SU-DHL-6 (cell line): ENCODE data around the gene PLXNC1.

Experiments
- H2AFZ ChIP-seq: fragments of 200-600 bp; sonication (generic); 2 replicates; pipeline ENCODE4 v1.6.1; 2014; ENCODE audit warnings: low read depth, mild to moderate bottlenecking, moderate library complexity, mixed read lengths, antibody characterized with exemption, low read length; ENCODE audit not compliant: severe bottlenecking
- H3F3A ChIP-seq: fragments of 200-600 bp; shearing (Covaris generic); 2 replicates; pipeline ENCODE4 v1.6.0; 2016; ENCODE audit warnings: antibody characterized with exemption, mild to moderate bottlenecking; ENCODE audit not compliant: insufficient read depth
- H3K27ac ChIP-seq: fragments of 200-600 bp; sonication (generic); 2 replicates; pipeline ENCODE4 v1.5.1; 2016; ENCODE audit warnings: low read depth, mild to moderate bottlenecking, low read length, moderate library complexity, mixed read lengths
- H3K27me3 ChIP-seq: fragments of 200-600 bp; sonication (generic), shearing (Covaris generic); 2 replicates; pipeline ENCODE4 v1.6.0; 2014; ENCODE audit warnings: mild to moderate bottlenecking, low read length
- H3K36me3 ChIP-seq: fragments of 200-600 bp; sonication (generic); 2 replicates; pipeline ENCODE4 v1.6.1; 2014; ENCODE audit warnings: mild to moderate bottlenecking, low read length, mixed read lengths
- H3K4me2 ChIP-seq: fragments of 300-600, 200-600 bp; shearing (Covaris generic), sonication (generic); 2 replicates; pipeline ENCODE4 v1.6.0; 2014; ENCODE audit warnings: low read length, low read depth, mild to moderate bottlenecking; ENCODE audit not compliant: poor library complexity, severe bottlenecking
- H3K4me3 ChIP-seq: fragments of 200-600 bp; sonication (generic); 2 replicates; pipeline ENCODE4 v1.5.1; 2014; ENCODE audit warnings: antibody characterized with exemption, low read length, mild to moderate bottlenecking, mixed read lengths; ENCODE audit not compliant: insufficient read depth, poor library complexity, severe bottlenecking
- H3K79me2 ChIP-seq: fragments of 200-600 bp; sonication (generic); 2 replicates; pipeline ENCODE4 v1.6.1; 2014; ENCODE audit warnings: mild to moderate bottlenecking, low read length, moderate library complexity; ENCODE audit not compliant: insufficient read depth
- H3K9ac ChIP-seq: fragments of 200-600 bp; sonication (generic); 2 replicates; pipeline ENCODE4 v1.7.0; 2014; ENCODE audit warnings: mild to moderate bottlenecking, low read length
- H3K9me2 ChIP-seq: fragments of 200-600 bp; sonication (generic); replicated peaks from 2 replicates; pipeline ENCODE4 v1.6.1; 2014; ENCODE audit warnings: low read length; ENCODE audit not compliant: insufficient read depth
- H3K9me3 ChIP-seq: fragments of 200-600 bp; sonication (generic); 2 replicates; pipeline ENCODE4 v1.6.1; 2014; ENCODE audit warnings: low read length, mixed read lengths; ENCODE audit not compliant: insufficient read depth
- H4K20me1 ChIP-seq: fragments of 200-600 bp; sonication (generic); 2 replicates; pipeline ENCODE4 v1.6.1; 2014; ENCODE audit warnings: low read depth, mild to moderate bottlenecking, antibody characterized with exemption, low read length, moderate library complexity, mixed read lengths
- EZH2phosphoT487 ChIP-seq: fragments of 200-600 bp; sonication (generic), shearing (Covaris generic); conservative IDR thresholded peaks from 2 replicates; pipeline ENCODE4 v1.6.1; 2018; ENCODE audit warnings: mild to moderate bottlenecking, antibody characterized with exemption, low read length, moderate library complexity, mixed read lengths
- TF ChIP-seq, protein P1 (sequence below): fragments of 200-600 bp; sonication (generic); IDR thresholded peaks from one replicate; pipeline ENCODE4 v1.5.1; 2017; ENCODE audit warnings: antibody characterized with exemption, mild to moderate bottlenecking, low read length, moderate library complexity; ENCODE audit not compliant: insufficient read depth, poor library complexity, severe bottlenecking

Gene PLXNC1

DNA sequence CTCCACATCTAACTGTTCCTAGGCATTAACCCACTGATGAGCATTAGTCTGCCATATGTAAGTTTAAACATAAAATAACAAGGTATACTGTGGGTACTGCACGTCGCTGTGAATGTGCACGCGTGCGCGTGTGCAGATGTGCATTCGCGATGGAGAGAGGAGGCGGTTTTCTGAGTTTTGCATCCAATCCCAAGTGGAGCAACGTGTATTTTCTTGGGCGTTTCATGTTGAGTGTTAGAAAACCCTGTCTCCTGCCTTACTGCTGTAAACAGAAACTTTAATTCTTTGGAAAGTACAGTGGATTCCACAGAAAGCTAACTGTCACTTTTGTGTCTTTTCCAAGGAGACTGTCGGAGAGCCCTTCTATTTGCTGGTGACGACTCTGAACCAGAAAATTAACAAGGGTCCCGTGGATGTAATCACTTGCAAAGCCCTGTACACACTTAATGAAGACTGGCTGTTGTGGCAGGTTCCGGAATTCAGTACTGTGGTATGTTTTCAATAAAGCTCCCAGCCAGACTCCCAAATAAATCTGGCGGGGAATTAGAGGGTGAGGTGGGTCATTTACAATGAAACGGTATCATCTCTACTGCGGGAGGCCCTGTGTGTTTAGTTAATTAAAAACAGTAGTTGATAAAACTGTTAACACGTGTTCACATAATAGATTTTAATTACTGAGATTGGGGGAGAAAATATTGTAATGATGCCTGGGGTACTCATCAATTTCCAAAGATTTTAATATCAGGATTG is 116.5 kb downstream of the PLXNC1 start:
- H3K9me2 ChIP-seq, result no peaks in the 10 kb centered on the region
- no peak overlapping the region for H3K9ac ChIP-seq
- no peak overlapping the region for H3K27ac ChIP-seq

DNA sequence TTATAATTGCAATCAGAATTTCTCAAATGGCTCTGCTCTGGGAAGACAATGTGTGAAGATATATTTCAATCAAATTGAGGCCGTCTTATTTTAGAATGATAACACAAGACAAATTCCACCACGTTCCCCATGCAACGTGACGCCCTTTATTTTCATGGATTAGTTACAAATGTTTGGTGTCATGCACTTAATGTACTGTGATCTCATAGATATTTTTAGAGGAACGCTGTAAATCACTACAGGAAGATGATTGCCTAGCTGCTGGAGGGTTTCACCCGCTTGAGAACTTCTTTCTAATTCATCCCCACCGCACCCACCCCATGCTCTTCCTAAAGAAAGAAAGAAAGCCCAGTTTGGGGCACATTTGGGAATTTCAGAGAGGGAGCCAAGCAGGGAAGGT is 117.2 kb downstream of the PLXNC1 start:
- Histone ChIP-seq H3F3A (no peaks in the 10 kb centered on the region), H3K36me3 (no peaks in the 10 kb centered on the region; the same call in 1 of the 2 replicates), H3K27ac (no peak overlapping the region), H3K9me2 (no peaks in the 10 kb centered on the region), H3K4me2 (no peak overlapping the region), H3K9me3 (no peaks in the 10 kb centered on the region), H3K9ac (no peak overlapping the region), H2AFZ (no peak overlapping the region), H3K27me3 (no peaks in the 10 kb centered on the region), H4K20me1 (no peaks in the 10 kb centered on the region), H3K79me2 (no peaks in the 10 kb centered on the region), H3K4me3 (no peak overlapping the region)
- TF ChIP-seq, protein P1, sequence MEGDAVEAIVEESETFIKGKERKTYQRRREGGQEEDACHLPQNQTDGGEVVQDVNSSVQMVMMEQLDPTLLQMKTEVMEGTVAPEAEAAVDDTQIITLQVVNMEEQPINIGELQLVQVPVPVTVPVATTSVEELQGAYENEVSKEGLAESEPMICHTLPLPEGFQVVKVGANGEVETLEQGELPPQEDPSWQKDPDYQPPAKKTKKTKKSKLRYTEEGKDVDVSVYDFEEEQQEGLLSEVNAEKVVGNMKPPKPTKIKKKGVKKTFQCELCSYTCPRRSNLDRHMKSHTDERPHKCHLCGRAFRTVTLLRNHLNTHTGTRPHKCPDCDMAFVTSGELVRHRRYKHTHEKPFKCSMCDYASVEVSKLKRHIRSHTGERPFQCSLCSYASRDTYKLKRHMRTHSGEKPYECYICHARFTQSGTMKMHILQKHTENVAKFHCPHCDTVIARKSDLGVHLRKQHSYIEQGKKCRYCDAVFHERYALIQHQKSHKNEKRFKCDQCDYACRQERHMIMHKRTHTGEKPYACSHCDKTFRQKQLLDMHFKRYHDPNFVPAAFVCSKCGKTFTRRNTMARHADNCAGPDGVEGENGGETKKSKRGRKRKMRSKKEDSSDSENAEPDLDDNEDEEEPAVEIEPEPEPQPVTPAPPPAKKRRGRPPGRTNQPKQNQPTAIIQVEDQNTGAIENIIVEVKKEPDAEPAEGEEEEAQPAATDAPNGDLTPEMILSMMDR, result no peak
- no peak for TF ChIP-seq EZH2phosphoT487

More for the DNA sequence above, 116.5 kb downstream of the PLXNC1 start:
- no peak overlapping the region for H3K4me2 ChIP-seq
- no peaks in the 10 kb centered on the region; the same call in 1 of the 2 replicates for H3K36me3 ChIP-seq
- TF ChIP-seq EZH2phosphoT487, result no peak
- TF ChIP-seq, protein P1, result no peak
- no peak overlapping the region for H2AFZ ChIP-seq
- H4K20me1 ChIP-seq, result no peaks in the 10 kb centered on the region
- H3F3A ChIP-seq, result no peaks in the 10 kb centered on the region
- no peak overlapping the region for H3K4me3 ChIP-seq
- H3K9me3 ChIP-seq, result no peaks in the 10 kb centered on the region
- no peaks in the 10 kb centered on the region for H3K79me2 ChIP-seq
- no peaks in the 10 kb centered on the region for H3K27me3 ChIP-seq

DNA sequence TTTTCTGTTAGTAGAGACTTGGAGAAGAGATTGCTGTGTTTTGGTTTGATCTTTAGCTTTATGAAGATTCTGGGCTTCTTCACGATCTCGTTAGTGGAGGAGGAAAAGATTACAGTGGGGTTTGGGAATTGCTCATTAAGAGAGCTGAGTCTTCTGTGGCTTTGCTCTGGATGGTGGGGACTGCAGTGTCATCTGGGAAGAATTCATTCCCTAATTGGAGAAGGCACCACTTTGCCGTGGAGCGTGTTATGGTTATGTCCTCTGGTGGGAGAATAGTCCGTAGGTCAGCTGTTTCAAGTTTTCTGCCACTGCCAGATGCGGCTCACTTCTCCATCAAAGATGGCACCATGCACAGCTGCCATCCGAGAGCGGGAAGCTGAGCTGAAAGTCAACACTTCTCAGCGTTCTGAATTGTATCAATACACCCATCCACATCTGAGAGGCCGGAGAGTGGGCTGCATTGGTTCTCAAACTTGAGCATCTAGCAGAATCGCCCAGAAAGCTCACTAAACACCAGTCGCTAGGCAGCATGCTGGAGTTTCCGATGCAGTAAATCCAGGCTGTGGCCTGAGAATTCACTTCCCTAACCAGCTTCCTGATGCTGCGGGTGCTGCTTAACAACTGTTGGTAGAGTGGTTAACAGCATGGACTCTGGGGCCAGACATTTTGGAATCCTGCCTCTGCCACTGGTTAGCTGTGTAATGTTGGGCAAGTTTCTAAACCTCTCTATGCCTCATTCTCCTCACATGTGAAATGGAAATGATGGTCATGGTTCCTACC is 117.8 kb downstream of the PLXNC1 start:
- Histone ChIP-seq H3K9me3 (no peaks in the 10 kb centered on the region), H3F3A (no peaks in the 10 kb centered on the region), H3K9me2 (no peaks in the 10 kb centered on the region), H3K27ac (no peak overlapping the region), H3K4me2 (no peak overlapping the region), H3K36me3 (no peaks in the 10 kb centered on the region; the same call in 1 of the 2 replicates), H4K20me1 (no peaks in the 10 kb centered on the region), H3K79me2 (no peaks in the 10 kb centered on the region), H3K4me3 (no peak overlapping the region), H2AFZ (no peak overlapping the region), H3K9ac (no peak overlapping the region), H3K27me3 (no peaks in the 10 kb centered on the region)
- TF ChIP-seq, protein P1, result no peak
- no peak for TF ChIP-seq EZH2phosphoT487
